ENCODE measurements around the gene RAB27A. TPM values are rescaled to one million over a fixed set of nuclear protein-coding genes. Genes with fewer than 3 reads are reported as not detected.

Gene RAB27A
- total and polyA plus RNA-seq, 10 of the 15 experiments (the other 5 are each of a cell fraction or from before 2014, with no cell fraction given), result 13.3 to 139 (median 35.2) TPM

- Histone ChIP-seq H4K20me1 (ENCODE audit: control insufficient read depth, insufficient read depth) (no peaks in the 10 kb centered on the region), H3K4me2 (ENCODE audit: control insufficient read depth, insufficient read depth) (no peak overlapping the region), H3K4me3 (no peak overlapping the region), H3K9me3 (replicated peaks; ENCODE audit: control insufficient read depth, insufficient read depth, low read length) (no peaks in the 10 kb centered on the region), H3K27ac (ENCODE audit: control insufficient read depth, insufficient read depth) (no peak overlapping the region), H3K79me2 (ENCODE audit: control insufficient read depth, insufficient read depth, low read length) (no peaks in the 10 kb centered on the region), H2AFZ (ENCODE audit: control insufficient read depth, low read depth, low read length) (no peak overlapping the region), H3K9ac (ENCODE audit: control insufficient read depth, insufficient read depth, low read length) (no peak overlapping the region), H3K4me1 (ENCODE audit: control insufficient read depth, insufficient read depth, low read length) (no peaks in the 10 kb centered on the region), H3K27me3 (replicated peaks in 1 of 2; ENCODE audit: control insufficient read depth in 2 of 2, insufficient read depth in 2 of 2, low read length in 1 of 2) (no peaks in the 10 kb centered on the region), H3K36me3 (ENCODE audit: control insufficient read depth in 2 of 2, insufficient read depth in 2 of 2, low read length in 1 of 2) (peaks cover 0 to 3% of the 10 kb centered on the region in 2 experiments; a peak in 2 of 4 replicates)
- WGBS (ENCODE audit: insufficient coverage, insufficient replicate concordance, low lambda C conversion rate, missing lambda C conversion rate), result 45% methylated on average over 1 of the region's 1 CpG
- ATAC-seq (no peak), FAIRE-seq (no peak), DNase-seq (ENCODE audit: low read depth, low spot score) (no peak)
- in situ Hi-C loops (cut with MboI), result no loop called here
- POLR2A ChIA-PET, result no interaction called here
- SMC1A ChIA-PET (ENCODE audit: uncharacterized antibody, unreplicated experiment), result interaction anchor here (1.1 kb wide), 1 partner anchor 15 kb away, joined by 3 read pairs; no protein-coding TSS in a partner anchor
- RAD21 ChIA-PET (ENCODE audit: unreplicated experiment), result no interaction called here
- TF ChIP-seq YY1 (IDR thresholded peaks at IDR 0.05; ENCODE audit: low read depth, low read length) (no peak), GABPA (IDR thresholded peaks at IDR 0.05; ENCODE audit: low read depth) (no peak), CEBPZ (IDR thresholded peaks at IDR 0.05; ENCODE audit: low read depth, low read length) (no peak), KLF5 (IDR thresholded peaks at IDR 0.05; ENCODE audit: partially characterized antibody) (no peak), YBX1 (IDR thresholded peaks at IDR 0.05) (no peak), USF2 (IDR thresholded peaks at IDR 0.05; ENCODE audit: borderline replicate concordance, low read depth, low read length) (no peak)
- TF ChIP-seq, protein P1, sequence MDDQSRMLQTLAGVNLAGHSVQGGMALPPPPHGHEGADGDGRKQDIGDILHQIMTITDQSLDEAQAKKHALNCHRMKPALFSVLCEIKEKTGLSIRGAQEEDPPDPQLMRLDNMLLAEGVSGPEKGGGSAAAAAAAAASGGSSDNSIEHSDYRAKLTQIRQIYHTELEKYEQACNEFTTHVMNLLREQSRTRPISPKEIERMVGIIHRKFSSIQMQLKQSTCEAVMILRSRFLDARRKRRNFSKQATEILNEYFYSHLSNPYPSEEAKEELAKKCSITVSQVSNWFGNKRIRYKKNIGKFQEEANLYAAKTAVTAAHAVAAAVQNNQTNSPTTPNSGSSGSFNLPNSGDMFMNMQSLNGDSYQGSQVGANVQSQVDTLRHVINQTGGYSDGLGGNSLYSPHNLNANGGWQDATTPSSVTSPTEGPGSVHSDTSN (IDR thresholded peaks at IDR 0.05; ENCODE audit: insufficient replicate concordance, low read depth, low read length), result no peak
- CTCF ChIA-PET, result interaction anchor here (0.7 kb wide), 1 partner anchor 43 kb away, joined by 3 read pairs; no protein-coding TSS in a partner anchor
- BruUV-seq (replicated peaks), result no TSS peak
- intact Hi-C loops (cut with micrococcal nuclease; ENCODE audit: unreplicated experiment), result no loop called here
Observed at GRCh38 chr15:55241891-55242290, 47.7 kb downstream of the RAB27A start.
